HFF-Myc (cell line): ENCODE data around the gene ANKRD24.

Source experiments
- DNase-seq: peaks from one replicate; pipeline ENCODE4 v3.0.0-alpha.2; 2011; ENCODE audit warnings: low read depth; ENCODE audit errors: extremely low read depth
- H3K4me3 ChIP-seq: replicated peaks from 2 replicates; pipeline ENCODE4 v1.5.1; 2011; ENCODE audit warnings: low read depth, mild to moderate bottlenecking, control low read depth, low read length
- CTCF ChIP-seq: IDR thresholded peaks from 2 replicates; pipeline ENCODE4 v1.5.1; 2012; ENCODE audit warnings: mild to moderate bottlenecking, low read depth, low read length, control low read depth; ENCODE audit errors: missing control alignments

ANKRD24 gene

DNA sequence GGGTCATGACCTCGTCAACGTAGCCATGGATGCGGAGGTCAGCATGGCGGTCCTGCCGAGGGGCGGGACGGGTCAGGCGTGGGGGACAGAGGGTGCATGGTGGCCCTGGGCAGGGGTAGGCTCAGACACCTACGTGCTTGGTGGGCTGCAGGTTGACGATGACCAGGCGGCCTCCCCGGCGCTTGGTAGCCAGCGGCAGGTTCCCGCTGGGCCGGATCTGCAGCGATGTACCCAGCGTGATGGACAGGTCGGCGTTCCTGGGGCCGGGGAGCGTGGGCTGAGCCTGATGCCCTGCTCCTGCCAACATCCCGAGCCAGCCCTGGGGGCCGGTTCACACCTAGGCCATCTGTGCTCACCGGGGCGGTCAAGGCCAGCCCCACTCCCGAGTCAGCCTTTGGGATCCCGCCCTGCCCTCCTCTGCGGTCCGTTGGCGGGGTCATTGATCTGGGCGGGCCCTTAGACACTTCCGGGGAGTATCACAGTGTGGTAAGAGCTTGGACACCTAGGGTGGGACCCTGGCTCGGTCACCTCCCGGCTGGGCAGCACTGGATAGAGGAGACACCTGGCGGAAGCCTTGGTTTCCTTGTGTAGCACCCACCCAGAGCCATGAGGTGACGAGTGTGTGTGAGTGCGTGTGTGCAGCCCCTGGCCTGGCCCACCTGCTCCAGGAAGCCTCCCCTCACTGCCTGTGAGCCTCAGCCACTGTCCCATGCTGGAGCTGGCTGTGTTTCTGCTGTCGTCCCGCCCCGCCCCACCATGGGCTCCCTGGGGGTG lies 7.4 kb upstream of the ANKRD24 start:
- no peak overlapping the region for H3K4me3 ChIP-seq
- TF ChIP-seq CTCF = no peak
- no peak for DNase-seq

DNA sequence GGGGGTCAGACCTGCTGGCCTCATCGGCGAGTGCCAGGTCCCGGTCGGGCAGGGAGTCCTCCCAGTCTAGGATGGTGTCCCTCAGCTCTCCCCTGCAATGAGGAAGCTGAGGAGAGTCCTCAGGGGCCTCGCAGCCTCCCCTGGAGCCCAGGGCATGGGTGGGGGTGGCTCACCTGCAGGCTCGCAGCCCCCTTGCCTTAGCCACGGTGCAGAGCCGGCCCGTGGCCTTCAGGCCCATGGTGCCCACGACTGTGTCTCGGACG lies 6.9 kb upstream of the ANKRD24 start:
- no peak overlapping the region for H3K4me3 ChIP-seq
- no peak for DNase-seq
- TF ChIP-seq CTCF = no peak

- no peak for DNase-seq
- H3K4me3 ChIP-seq = no peak overlapping the region
- TF ChIP-seq CTCF = no peak
Observed at GRCh38 chr19:4177146-4177545, 5.3 kb upstream of the ANKRD24 start.

DNA sequence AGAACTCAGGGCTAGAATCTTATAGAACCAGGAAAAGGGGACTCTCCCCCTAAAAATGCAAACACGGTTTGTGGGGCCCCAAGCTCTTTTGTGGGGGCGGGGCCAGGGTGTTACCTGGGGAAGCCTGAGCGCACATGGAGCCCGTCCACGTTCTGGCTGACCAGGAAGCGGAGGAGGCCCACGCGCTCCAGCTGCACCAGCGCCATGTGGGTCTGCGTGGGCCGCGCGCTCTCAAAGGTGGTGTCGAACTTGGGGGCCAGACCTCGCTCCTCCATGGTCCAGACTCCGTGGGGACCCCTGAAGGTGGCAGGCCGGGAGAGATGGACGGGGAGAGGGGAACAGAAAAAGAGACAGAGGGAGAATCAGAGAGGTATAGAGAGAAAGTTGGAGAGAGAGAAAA lies 3.5 kb upstream of the ANKRD24 start:
- no peak overlapping the region for H3K4me3 ChIP-seq
- TF ChIP-seq CTCF = no peak
- no peak for DNase-seq

DNA sequence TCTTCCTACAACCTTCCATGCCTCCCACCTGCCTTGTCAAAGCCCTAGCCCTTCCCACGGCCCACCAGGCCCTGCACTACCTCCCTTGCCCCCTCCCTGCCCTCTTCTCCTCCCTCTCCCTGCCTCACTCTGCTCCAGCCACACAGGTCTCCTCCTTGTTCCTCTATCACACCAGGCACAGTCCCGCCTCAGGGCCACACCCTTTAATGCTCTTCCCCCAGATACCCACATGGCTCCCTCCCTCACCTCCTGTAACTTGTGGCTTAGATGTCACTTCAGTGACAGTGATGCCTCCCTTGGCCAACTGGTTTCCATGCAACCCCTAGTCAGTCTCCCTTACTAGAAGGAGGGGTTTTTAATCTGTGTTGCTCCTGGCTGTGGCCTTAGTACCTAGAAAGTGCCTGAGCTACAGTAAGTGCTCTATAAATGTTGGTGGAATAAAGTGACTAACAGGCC lies 1.4 kb upstream of the ANKRD24 start:
- no peak for TF ChIP-seq CTCF
- H3K4me3 ChIP-seq = peak overlapping the region; percentile 73
- no peak for DNase-seq

GRCh38 chr19:4183967-4184717 lies 1.7 kb downstream of the ANKRD24 start:
- H3K4me3 ChIP-seq = no peak overlapping the region
- no peak for TF ChIP-seq CTCF
- DNase-seq = no peak
